PC-9 (cell line): ENCODE results near the gene LMOD1. TPM values are rescaled to one million over a fixed set of nuclear protein-coding genes. Genes with fewer than 3 reads are reported as not detected.
A peak's percentile ranks its signal among the peaks of the same experiment; 100 is the strongest.

ENCODE experiments used
- BruUV-seq: library from RNA; stranded (reverse); fragments of 400-500 nt; replicated peaks from 2 replicates; lab custom pipeline; 2021; lab: Mats Ljungman, UMichigan
- CTCF ChIA-PET: fragments of 300-600 bp; sonication (Branson Sonifier 250); formaldehyde crosslinking; loops from one replicate; lab custom pipeline; 2022; ENCODE audit warnings: antibody characterized with exemption; lab: Charles Lee
- POLR2A ChIA-PET: fragments of 300-600 bp; sonication (Branson Sonifier 250); formaldehyde crosslinking; loops from one replicate; lab custom pipeline; 2022; ENCODE audit warnings: antibody characterized with exemption; ENCODE audit not compliant: unreplicated experiment; lab: Charles Lee
- DNase-seq, 2 experiments: peaks; one replicate each; pipeline versions ENCODE4 v3.0.0 to v3.0.0-alpha.2; 2015 to 2022; ENCODE audit warnings: mixed read lengths in 1 of 2
- H2AFZ ChIP-seq: fragments of 200-600 bp; sonication (generic); 2 replicates; pipeline ENCODE4 v1.8.1; 2017; ENCODE audit warnings: antibody characterized with exemption
- H3F3A ChIP-seq: fragments of 200-600 bp; sonication (generic); 2 replicates; pipeline ENCODE4 v1.8.1; 2017; ENCODE audit warnings: antibody characterized with exemption, mild to moderate bottlenecking, low read depth; ENCODE audit not compliant: insufficient read depth
- H3K27ac ChIP-seq: fragments of 200-600 bp; sonication (generic); 2 replicates; pipeline ENCODE4 v1.6.1; 2016; ENCODE audit warnings: mixed run types
- H3K27me3 ChIP-seq: fragments of 200-600 bp; sonication (generic); 2 replicates; pipeline ENCODE4 v1.6.1; 2016; ENCODE audit warnings: low read depth, mixed run types; ENCODE audit not compliant: insufficient read depth
- H3K36me3 ChIP-seq: fragments of 200-600 bp; sonication (generic); 2 replicates; pipeline ENCODE4 v1.6.1; 2016; ENCODE audit warnings: low read depth, mixed run types
- H3K4me1 ChIP-seq: fragments of 200-600 bp; sonication (generic); replicated peaks from 2 replicates; pipeline ENCODE4 v1.6.1; 2016; ENCODE audit warnings: mixed run types; ENCODE audit not compliant: insufficient read depth
- H3K4me2 ChIP-seq: fragments of 200-600 bp; sonication (generic); 2 replicates; pipeline ENCODE4 v1.6.1; 2017; ENCODE audit warnings: mixed run types
- H3K4me3 ChIP-seq: fragments of 200-600 bp; sonication (generic); 2 replicates; pipeline ENCODE4 v1.6.1; 2016; ENCODE audit warnings: mixed run types
- H3K79me2 ChIP-seq: fragments of 200-600 bp; sonication (generic); 2 replicates; pipeline ENCODE4 v1.6.1; 2017; ENCODE audit warnings: low read depth, mixed run types
- H3K9me2 ChIP-seq: fragments of 200-600 bp; sonication (generic); 2 replicates; pipeline ENCODE4 v1.8.1; 2017; ENCODE audit warnings: mild to moderate bottlenecking; ENCODE audit not compliant: insufficient read depth
- H3K9me3 ChIP-seq: fragments of 200-600 bp; sonication (generic); 2 replicates; pipeline ENCODE4 v1.8.1; 2016; ENCODE audit warnings: low read depth; ENCODE audit not compliant: insufficient read depth
- H4K20me1 ChIP-seq: fragments of 200-600 bp; sonication (generic); 2 replicates; pipeline ENCODE4 v1.8.1; 2017; ENCODE audit not compliant: insufficient read depth
- CTCF ChIP-seq: fragments of 200-600 bp; sonication (generic); conservative IDR thresholded peaks from 2 replicates; pipeline ENCODE4 v1.6.1; 2017; ENCODE audit warnings: mixed run types, antibody characterized with exemption, mild to moderate bottlenecking, moderate library complexity
- EZH2 ChIP-seq: fragments of 200-600 bp; sonication (generic); IDR thresholded peaks from 2 replicates; pipeline ENCODE4 v1.8.0; 2017; ENCODE audit warnings: antibody characterized with exemption, low read depth
- intact Hi-C: fragments of 100-400 bp; cut with micrococcal nuclease; formaldehyde crosslinking; loops from one replicate; pipeline ENCODE4 v1.10.0; 2022; ENCODE audit not compliant: unreplicated experiment
- total RNA-seq: library from RNA; stranded (reverse); gene quantifications from 2 replicates; pipeline ENCODE4 v1.2.3, GENCODE V29; 2021

Gene LMOD1
- total RNA-seq, 1 experiment from 2014 or later, result 0.74 TPM

GRCh38 chr1:201882665-201883132, 63.6 kb downstream of the LMOD1 start:
- DNase-seq, result peak; percentile 51 to 92
- Histone ChIP-seq H3K27ac (peak overlapping the region; percentile 96), H2AFZ (no peak overlapping the region), H4K20me1 (no peaks in the 10 kb centered on the region), H3K9me3 (no peaks in the 10 kb centered on the region), H3K4me2 (peak overlapping the region; percentile 61), H3K4me1 (peaks cover 57% of the 10 kb centered on the region), H3K27me3 (no peaks in the 10 kb centered on the region), H3F3A (peaks cover 51% of the 10 kb centered on the region), H3K4me3 (no peak overlapping the region), H3K36me3 (no peaks in the 10 kb centered on the region), H3K9me2 (no peaks in the 10 kb centered on the region), H3K79me2 (no peaks in the 10 kb centered on the region)
- BruUV-seq, result no TSS peak
- POLR2A ChIA-PET, result interaction anchor here (0.6 to 0.9 kb wide), 3 partner anchors 33 to 280 kb away, joined by 7 to 16 read pairs (median 15); no protein-coding TSS in a partner anchor
- TF ChIP-seq EZH2, result no peak
- TF ChIP-seq CTCF, result peak; percentile 33; the same call in 1 of the 2 replicates
- intact Hi-C loops, result no loop called here
- CTCF ChIA-PET, result interaction anchor here (0.5 to 2.2 kb wide), 3 partner anchors 13 to 347 kb away, joined by 3 to 10 read pairs (median 7); no protein-coding TSS in a partner anchor

- Histone ChIP-seq H3K79me2 (no peaks in the 10 kb centered on the region), H3K36me3 (no peaks in the 10 kb centered on the region), H3K27me3 (no peaks in the 10 kb centered on the region), H3K9me2 (no peaks in the 10 kb centered on the region), H2AFZ (no peak overlapping the region), H3K27ac (peak overlapping the region; percentile 96), H3F3A (peaks cover 62% of the 10 kb centered on the region), H3K9me3 (no peaks in the 10 kb centered on the region), H3K4me2 (no peak overlapping the region), H3K4me1 (peaks cover 55% of the 10 kb centered on the region), H4K20me1 (no peaks in the 10 kb centered on the region), H3K4me3 (no peak overlapping the region)
- TF ChIP-seq CTCF (no peak), EZH2 (no peak)
- no TSS peak for BruUV-seq
- POLR2A ChIA-PET, result no interaction called here
- CTCF ChIA-PET, result no interaction called here
- no peak for DNase-seq
- intact Hi-C loops, result no loop called here
Observed at GRCh38 chr1:201881617-201882016, 64.7 kb downstream of the LMOD1 start.

- intact Hi-C loops, result no loop called here
- TF ChIP-seq CTCF, result no peak
- TF ChIP-seq EZH2, result no peak
Observed at GRCh38 chr1:201880928-201881571, 65.3 kb downstream of the LMOD1 start.

More at GRCh38 chr1:201880928-201881571, 65.3 kb downstream of the LMOD1 start:
- Histone ChIP-seq H3K79me2 (no peaks in the 10 kb centered on the region), H3K9me3 (no peaks in the 10 kb centered on the region), H3K27me3 (no peaks in the 10 kb centered on the region), H3K36me3 (peaks cover 5% of the 10 kb centered on the region; the same call in 1 of the 2 replicates), H3K4me3 (no peak overlapping the region), H3K9me2 (no peaks in the 10 kb centered on the region), H4K20me1 (no peaks in the 10 kb centered on the region), H3K4me2 (no peak overlapping the region), H3F3A (peaks cover 67% of the 10 kb centered on the region), H3K27ac (peak overlapping the region; percentile 96), H3K4me1 (peaks cover 51% of the 10 kb centered on the region), H2AFZ (no peak overlapping the region)
- CTCF ChIA-PET, result interaction anchor here (0.6 kb wide), 3 partner anchors 14 to 324 kb away, joined by 3 to 10 read pairs (median 5); no protein-coding TSS in a partner anchor
- POLR2A ChIA-PET, result interaction anchor here (0.6 kb wide), 1 partner anchor 14 kb away, joined by 3 read pairs; no protein-coding TSS in a partner anchor
- peak in 1 of 2 experiments; percentile 11 for DNase-seq
- BruUV-seq, result no TSS peak
